Right forelimb (tissue), 1 donor: ENCODE data around the gene NRCAM.
A peak's percentile ranks its signal among the peaks of the same experiment; 100 is the strongest.
"Not testable (repeated sequence)": the region's sequence is repeated elsewhere in the genome, so short reads cannot be mapped to it uniquely, and the experiment has no call there.

Experiments used
- DNase-seq: peaks from one replicate; pipeline ENCODE4 v3.0.0-alpha.2; 2018

Gene NRCAM

DNA sequence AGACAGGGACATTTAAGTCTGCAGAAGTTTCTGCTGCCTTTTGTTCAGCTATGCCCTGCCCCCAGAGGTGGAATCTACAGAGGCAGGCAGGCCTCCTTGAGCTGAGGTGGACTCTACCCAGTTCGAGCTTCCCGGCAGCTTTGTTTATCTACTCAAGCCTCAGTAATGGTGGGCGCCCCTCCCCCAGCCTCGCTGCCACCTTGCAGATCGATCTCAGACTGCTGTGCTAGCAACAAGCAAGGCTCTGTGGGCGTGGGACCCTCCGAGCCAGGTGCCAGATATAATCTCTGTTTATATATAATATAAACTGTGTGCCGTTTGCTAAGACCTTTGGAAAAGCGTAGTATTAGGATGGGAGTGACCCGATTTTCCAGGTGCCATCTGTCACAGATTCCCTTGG, 63.1 kb downstream of the NRCAM start:
- not testable (repeated sequence) for DNase-seq

DNA sequence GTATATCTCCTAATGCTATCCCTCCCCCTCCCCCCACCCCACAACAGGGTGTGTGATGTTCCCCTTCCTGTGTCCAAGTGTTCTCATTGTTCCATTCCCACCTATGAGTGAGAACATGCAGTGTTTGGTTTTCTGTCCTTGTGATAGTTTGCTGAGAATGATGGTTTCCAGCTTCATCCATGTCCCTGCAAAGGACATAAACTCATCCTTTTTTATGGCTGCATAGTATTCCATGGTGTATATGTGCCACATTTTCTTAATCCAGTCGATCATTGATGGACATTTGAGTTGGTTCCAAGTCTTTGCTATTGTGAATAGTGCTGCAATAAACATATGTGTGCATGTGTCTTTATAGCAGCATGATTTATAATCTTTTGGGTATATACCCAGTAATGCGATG, 68.5 kb downstream of the NRCAM start:
- not testable (repeated sequence) for DNase-seq

DNA sequence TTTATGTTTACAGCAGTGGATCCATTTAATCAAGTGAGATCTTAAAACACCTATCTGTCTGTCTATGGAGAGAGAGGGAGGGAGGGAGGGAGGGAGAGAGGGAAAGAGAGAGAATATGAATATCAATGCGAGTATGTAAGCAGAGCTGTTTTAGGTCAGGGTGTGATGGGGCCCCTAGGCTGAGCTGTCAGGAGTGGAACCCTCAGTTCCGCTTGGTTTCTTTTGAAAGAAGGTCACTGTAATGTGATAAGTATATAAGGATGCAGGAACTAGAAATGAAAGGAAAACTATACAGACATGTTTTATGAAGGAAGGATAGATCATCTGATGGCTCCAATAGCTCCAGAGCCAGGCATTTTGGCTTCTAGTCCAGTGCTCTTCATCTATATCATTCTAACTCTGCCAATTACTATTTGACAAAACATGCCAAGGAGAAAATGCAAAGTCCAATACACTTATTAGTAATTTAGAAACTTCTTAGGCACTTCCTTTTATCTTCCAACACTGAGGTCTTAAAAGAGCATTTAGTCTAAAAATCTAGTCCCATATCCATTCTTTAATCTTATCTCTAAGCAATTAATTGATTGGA, 70.3 kb downstream of the NRCAM start:
- DNase-seq, result no peak

DNA sequence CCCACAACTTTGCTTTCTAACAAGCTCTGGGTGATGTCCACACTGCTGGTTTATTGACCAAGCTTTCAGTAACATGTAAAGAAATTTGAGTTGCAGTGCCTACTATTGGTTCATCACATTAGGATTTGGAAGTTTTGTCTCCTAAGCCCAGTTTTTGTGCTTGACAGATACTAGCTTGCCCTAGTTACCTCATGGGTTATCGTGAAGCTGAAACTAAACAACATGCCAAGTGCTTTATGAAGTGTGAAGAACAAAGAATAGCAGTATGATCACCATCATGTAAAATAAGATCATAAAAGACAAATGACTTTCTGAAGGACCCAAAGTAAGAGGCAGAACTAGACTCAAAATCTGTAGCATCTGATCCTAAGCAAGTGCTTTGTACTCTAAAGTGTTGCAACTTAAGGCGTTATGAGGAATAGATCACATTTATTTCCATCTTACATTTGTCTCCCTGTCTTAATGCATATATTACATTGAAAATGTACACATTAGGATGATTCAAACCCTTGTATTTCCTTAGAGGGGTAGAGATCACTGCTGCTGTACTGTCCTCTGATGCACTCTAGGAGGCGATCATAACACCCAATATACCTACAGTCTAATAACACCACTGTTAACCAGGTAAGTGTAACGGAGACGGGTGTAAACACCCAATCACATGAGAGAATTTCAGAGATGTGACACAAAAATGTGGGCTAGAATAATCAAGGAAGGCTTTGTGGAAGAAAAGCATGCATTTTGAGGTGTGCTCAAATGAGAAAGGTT, 71.3 kb downstream of the NRCAM start:
- DNase-seq, result no peak

DNA sequence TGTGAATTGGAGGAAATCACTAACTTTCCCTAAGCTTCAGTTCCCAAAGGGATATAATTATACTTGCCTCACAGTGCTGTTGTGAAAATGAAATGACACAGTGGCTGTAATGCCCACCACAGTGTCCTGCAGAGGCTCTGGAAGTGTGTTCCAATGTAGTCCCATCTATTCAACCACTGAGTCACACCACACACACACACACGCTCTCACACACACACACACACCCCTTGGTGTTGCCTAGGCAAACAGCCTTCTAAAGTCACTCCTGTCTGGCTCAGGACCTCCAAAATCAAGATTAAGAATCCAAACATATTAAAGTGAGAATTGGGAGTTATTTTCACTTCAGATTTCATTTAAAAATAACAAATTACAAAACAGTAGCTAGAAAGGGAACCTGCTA, 73.3 kb downstream of the NRCAM start:
- no peak for DNase-seq

DNA sequence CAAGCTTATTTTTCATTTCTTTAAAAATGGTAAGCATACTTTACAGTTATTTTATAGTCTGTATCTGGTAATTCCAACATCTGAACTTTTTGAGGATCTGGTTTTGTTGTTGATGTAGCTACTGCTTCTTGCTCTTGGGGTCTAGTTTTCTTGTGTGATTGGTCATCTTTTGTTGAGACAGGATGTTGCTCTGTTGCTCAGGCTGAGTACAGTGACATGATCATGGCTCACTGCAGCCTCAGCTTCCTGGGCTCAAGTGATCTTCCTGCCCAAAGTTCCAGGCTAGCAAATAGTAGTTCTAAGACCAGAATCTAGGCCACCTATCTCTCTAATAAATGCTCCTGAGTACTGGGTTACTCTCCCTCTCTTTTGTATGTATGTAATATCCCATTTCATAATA, 75.7 kb downstream of the NRCAM start:
- DNase-seq, result no peak

DNA sequence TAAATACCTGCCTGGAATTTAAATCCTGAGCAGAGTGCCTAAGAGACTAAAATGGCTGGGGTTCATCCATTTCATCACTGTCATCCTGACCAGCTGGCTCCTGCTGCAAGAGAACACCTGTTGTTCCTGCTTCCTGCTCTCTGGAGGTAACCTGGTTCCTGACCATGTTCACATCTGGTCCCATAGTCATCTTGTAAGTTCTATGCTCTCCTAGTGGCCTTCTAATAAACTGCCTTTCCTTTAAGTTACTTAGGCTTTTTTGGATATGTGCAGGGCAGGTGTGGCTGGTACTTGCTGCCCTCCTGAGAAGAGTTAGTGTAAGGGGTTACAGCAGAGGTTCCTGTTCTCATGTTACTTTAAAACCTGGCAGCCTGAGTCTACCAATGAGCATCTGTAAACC, 80.0 kb downstream of the NRCAM start:
- DNase-seq, result no peak

DNA sequence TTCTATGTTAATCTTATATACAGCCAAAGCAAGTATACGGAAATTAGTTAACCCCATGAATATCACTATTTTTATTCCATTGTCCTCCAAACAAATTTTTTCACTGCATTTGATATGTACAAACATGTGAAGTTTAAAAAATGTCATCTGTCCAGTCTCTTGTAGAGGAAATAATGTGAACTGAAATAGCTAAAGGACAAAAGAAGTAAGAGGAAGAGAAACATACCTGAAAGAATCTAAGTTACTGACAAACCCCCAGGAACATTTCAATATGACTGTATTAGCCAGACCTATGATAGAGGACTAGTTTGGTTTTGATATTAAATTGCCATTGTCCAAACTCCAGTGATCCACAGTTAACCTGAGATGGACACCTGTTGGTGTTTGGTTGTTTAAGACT, 80.6 kb downstream of the NRCAM start:
- no peak for DNase-seq

DNA sequence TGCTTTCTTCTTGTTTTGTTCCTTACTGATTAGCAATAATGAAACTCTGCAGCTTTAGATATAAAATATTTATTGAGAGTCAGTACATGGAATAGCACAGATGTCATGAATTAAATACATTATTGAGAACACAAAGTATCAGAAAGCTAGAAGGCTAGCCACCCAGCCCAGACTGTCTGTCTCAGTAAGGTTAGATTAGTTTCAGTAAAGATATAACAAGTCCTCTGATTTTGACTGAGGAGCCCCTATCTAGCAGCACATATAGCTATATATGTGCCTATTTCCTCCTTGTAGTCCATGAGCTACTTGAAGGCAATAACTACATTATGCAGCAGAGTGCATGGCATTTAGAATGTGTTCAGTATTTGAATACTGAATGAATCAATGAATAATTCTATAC, 81.3 kb downstream of the NRCAM start:
- no peak for DNase-seq

DNA sequence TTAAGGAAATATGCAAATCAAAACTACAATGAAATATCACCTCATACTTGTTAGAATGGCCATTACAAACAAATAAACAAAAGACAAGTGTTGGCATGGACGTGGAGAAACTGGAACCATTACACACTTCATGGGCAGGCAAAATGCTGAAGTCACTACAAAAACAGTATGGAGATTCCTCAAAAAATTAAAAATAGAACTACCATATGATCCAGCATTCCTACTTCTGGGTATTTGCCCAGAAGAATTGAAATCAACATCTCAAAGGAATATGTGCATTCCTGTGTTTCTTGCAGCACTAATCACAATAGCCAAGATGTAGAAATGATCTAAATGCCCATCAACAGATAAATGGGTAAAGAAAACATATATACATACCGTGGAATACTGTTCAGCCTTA, 83.6 kb downstream of the NRCAM start:
- no peak for DNase-seq

DNA sequence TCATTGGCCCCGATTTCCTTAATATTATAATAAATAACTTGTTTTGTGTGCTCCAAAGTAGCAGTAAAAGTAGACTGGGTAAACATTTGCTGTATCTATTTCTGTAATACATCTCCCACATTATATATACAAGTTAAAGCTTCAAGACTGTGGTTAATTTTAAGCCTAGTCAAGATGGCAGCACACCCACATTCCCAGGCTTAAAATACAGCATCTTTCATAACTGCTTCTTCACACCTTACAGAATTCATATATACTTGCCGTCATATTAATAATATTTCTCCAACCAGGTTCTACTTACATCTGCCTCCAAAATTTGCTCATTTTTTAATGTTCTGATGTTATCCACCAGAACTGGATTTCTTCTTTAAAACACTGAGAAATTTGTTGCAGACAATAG, 85.6 kb downstream of the NRCAM start:
- no peak for DNase-seq

DNA sequence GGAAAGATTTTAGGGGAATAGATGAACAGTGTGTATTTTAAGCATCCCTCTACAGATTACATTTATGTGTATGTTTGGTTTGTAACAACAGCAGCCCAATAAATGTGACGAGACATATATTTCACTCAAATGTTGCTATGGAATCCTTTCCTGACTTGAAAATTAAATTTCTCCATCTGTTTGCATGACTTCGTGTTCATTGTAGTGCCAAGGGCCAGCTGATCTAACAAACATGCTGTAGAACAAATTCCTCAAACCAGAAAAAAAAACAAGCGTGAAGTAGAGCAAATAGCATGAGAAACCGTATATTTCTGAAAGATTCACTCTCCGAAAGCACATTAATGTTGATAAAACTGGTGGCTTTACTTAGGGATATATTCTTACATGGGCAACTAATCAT, 87.8 kb downstream of the NRCAM start:
- no peak for DNase-seq

DNA sequence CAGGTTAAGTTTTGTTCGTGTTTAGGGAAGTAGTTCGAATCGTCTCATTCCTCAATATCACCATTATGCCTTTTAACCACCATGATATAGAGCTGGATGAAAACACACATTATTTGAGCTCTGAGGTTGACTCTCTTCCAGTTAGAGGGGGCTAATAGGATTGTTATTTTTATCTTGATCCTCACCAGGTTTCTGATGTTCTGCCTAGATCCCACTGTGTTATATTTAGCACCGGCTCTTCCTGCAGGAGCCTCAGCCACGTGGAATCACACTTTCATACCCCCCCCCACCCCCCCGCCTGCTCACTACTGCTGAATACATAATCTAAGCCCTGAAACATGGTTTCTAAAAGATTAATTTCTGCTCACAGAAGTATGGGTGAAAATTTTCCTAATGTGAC, 88.3 kb downstream of the NRCAM start:
- DNase-seq, result no peak

DNA sequence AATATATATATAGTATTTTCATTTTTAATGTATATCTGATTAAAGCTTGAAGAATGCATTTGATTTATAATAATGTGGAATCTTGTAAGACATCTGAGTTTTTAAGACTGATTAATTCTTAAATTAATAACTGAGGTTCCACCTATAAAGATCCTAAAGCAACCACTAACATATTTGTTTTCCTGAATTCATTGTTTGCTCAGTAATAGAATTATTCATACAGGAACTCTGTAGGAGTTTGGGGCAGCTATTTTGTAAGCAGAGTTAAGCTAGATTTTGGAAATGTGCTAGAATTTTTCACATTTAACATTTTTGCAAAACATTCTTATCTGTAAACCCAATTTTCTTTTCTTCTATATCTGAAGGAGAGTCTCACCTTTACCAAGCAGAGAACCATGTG, 88.9 kb downstream of the NRCAM start:
- DNase-seq, result no peak

DNA sequence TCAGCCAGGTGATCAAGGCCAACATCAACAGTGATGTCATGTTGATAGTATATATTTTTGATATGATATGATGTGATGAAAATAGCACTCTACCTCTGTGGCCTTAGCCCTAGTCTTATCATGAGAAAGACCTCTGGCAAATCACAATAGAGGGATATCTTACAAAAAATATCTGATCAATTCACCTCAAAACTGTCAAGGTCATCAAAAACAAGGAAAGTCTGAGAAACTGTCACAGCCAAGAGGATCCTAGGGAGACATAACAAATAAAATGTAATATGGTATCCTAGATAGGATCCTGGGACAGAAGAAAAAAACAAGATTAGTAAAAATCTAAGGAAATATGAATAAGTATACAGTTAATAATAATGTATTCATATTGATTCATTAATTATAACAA, 92.6 kb downstream of the NRCAM start:
- no peak for DNase-seq

DNA sequence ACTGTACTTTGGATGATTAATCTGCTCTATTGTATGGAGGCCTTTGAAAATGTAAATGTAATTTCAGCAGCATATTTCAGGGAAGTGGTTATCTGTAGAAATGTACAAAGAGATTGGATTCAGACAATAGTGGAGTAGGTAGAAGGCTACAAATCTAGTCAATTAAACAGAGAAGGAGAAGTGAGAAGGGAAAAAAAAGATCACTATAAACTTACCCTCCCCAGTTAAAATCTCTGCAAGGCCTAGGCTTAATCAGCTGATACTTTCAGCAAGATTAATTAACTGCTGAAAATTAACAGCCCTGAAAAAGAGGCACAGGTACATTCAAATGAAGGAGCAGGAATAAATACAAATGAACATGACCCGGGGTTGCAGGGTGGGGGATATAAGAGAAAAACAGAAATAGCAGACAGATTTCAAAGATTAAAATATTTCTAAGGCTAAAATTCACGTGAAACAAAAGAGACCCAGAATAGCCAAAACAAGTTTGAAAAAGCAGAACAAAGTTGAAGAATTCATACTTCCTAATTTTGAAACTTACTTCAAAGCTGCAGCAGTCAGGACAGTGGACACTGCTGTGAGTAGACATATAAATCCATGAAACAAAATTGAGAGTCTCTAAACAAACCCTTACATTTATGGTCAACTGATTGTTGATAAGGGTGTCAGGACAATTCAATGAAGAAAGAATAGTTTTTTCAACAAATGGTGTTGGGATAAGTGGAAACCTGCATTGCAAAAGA, 96.0 kb downstream of the NRCAM start:
- no peak for DNase-seq

DNA sequence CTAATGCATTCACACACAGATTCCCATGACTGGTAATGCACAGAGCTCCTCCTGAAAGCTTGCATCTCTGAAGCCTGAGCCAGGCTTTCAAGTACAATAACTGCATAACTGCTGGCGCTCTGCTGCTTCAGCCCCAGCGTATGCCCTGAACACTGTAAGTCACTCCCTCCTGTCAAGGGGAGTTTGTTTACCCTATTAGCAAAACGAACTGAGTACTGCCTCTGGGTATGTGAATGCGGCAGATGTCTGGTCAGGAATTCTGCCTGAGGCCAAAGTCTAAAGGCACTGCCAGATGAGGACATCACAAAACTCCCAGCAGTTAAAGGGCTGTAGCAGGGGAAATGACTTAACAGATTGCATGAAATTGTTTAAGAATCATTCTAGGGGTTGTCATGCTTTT, 97.7 kb downstream of the NRCAM start:
- no peak for DNase-seq

DNA sequence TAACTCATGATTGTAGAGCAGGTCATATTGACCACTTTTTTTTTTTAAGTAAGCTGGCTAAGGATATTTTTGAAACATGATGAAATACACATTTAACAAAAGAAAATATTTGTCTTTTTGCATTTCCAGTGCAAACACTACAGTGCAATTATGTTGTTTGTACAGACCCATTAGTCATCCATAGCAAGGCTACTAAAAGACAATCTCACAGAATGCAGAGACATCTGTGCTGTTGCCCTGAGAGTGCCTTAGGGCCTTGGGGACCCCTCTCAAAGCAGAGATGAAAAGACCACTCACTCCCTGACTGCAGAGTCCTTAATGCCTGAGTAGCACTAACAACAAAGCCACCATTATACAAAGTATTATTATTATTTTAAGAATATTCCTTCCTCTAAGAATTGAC, 104.5 kb downstream of the NRCAM start:
- no peak for DNase-seq

DNA sequence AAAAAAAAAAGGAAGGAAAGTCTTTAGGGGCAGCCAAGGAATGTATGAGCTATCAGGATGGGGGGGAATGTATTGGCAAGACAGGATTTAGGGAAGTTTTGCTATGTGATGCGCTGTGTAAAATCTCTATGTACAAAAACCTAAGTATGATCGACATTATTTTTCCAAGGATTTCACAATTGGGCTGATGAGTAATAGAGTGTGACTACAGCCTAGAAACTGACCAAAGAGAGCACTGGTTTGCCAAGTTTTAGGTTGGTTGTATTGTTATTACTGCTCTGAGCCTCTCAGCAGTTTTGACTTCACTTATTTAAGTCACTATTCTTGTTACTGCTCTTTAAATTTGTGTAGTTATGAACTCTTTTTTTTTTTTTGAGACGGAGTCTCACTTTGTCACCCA, 107.3 kb downstream of the NRCAM start:
- no peak for DNase-seq

DNA sequence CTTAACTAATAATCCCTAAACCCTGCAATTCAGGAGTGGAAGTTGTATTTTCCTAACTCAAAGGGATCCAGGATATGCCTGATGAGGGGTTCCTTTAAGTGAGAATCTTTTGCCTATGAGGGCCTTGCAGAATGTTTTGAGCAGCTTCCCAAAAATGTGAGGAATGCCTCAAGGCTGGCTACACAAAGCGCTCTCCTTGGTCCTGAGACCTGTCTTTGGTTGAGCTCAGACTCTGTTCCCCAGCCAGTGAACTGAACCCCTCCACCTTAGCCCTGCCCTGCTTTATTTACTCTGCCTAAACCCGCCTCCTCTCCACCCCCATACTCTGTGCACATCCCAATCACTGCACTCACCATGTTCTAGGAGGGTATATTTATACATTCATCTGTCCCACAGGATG, 108.6 kb downstream of the NRCAM start:
- peak; percentile 45 for DNase-seq

DNA sequence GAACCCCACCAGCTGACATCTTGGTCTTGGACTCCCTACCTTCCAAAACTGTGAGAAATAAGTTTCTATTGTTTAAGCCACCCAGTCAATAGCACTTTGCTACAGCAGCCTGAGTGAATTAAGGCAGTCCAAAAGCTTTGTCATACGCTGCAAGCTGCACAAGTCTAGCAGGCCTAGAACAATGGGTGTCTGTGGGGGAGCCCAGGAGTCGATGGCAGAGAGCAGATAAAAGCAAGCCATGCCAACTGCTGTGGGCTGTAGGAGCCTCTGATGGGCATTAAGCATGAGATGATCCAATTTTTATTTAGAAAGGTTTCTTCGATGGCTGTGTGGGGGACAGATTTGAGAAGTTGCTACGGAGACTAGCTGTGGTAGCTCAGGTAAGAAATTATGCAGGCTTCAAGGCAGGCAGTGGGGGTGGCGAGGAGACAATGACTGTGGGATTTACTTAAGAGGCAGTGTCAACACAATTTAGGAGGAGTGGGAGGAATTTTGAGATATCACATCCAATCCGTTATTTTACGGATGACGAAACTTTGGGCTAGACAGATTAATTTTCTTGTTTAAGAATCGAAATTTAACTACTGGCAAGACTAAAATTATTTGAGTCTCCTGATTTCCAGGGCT, 110.4 kb downstream of the NRCAM start:
- DNase-seq, result no peak

DNA sequence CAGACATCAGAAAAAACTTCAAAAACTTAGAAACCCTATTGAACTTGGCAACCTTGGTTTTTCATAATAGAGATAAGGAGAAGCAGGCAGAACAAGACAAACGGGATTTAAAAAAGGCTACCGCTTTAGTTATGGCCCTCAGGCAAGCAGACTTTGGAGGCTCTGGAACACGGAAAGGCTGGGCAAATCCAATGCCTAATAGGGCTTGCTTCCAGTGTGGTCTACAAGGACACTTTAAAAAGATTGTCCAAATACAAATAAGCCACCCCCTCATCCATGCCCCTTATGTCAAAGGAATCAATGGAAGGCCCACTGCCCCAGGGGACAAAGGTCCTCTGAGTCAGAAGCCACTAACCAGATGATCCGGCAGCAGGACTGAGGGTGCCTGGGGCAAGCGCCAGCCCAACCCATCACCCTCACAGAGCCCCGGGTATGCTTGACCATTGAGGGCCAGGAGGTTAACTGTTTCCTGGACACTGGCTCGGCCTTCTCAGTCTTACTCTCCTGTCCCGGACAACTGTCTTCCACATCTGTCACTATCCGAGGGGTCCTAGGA, 115.3 kb downstream of the NRCAM start:
- no peak for DNase-seq

DNA sequence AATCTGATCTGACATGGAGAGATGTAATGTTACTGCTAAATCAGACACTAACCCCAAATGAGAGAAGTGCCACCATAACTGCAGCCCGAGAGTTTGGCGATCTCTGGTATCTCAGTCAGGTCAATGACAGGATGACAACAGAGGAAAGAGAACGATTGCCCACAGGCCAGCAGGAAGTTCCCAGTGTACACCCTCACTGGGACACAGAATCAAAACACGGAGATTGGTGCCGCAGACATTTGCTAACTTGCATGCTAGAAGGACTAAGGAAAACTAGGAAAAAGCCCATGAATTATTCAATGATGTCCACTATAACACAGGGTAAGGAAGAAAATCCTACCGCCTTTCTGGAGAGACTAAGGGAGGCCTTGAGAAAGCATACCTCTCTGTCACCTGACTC, 115.8 kb downstream of the NRCAM start:
- DNase-seq, result not testable (repeated sequence)
